Bronchial epithelial cell (primary cell): ENCODE data around the gene SEPTIN5. TPM values are rescaled to one million over a fixed set of nuclear protein-coding genes. Genes with fewer than 3 reads are reported as not detected.

Experiments
- DNase-seq: peaks from one replicate; pipeline ENCODE4 v3.0.0-alpha.2; 2010; ENCODE audit warnings: low read depth
- FAIRE-seq: peaks from 2 replicates; lab custom pipeline; 2011; peaks lifted over from hg19 to GRCh38; lab: Jason Lieb, UNC
- H3K27me3 ChIP-seq: 2 replicates; pipeline ENCODE4 v1.5.1; 2011; ENCODE audit warnings: low read length; ENCODE audit not compliant: control insufficient read depth, insufficient read depth
- H3K36me3 ChIP-seq: 2 replicates; pipeline ENCODE4 v1.5.1; 2011; ENCODE audit warnings: low read length; ENCODE audit not compliant: control insufficient read depth, insufficient read depth
- H3K4me3 ChIP-seq: 2 replicates; pipeline ENCODE4 v1.5.1; 2011; ENCODE audit warnings: mild to moderate bottlenecking, low read depth, low read length, control low read depth
- total RNA-seq: library from RNA; depleted of rRNA; stranded (reverse); fragments of >200 nt; gene quantifications from 2 replicates; pipeline ENCODE4 v1.2.1, GENCODE V29; 2014
- TF ChIP-seq, protein P1 (sequence below): IDR thresholded peaks from 2 replicates; pipeline ENCODE4 v1.5.1; 2011; ENCODE audit warnings: mild to moderate bottlenecking, moderate library complexity, low read length, control low read depth, inconsistent platforms; ENCODE audit not compliant: insufficient read depth, severe bottlenecking

SEPTIN5 gene
- total RNA-seq, 1 donor from 2014 or later: 5.8 TPM

DNA sequence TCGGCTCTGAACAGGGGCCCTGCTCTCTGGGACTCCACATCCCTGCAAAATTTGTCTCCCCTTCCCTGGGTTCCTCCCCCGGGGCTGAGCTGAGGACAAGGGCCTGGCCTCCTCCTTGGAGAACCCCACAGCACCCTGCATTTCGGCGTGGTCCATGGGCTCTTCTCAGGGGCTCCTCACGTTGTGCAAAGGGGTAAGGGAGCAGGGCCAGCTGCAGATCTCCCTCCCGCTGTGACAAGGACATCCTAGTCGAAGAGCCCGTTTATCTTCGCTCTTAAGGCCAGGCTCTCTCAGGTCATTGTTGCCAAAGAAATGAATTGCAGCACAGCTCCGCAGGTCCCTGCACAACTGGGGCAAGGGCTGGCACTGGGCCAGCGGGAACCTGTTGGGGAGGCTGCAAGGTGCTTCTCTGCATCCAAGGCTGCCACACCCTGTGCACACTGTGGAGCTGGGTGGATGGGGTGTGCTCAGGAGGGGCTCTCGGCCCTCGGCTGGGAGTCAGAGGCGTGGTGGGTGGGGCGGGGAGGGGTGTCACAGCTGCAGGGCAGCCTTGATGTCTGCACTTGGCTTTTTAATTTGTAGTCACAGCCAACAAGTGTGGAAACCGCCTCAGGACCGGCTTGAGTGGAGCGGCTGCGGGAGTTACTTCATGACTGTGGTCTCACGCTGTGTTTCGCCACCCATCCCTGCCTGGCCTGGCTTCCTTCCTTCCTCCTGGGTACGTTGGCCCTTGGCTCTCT lies 26.6 kb upstream of the SEPTIN5 start:
- H3K36me3 ChIP-seq: no peaks in the 10 kb centered on the region
- H3K4me3 ChIP-seq: no peak overlapping the region
- DNase-seq (peak; percentile 19), FAIRE-seq (no peak)
- peaks cover 3% of the 10 kb centered on the region for H3K27me3 ChIP-seq
- TF ChIP-seq, protein P1, sequence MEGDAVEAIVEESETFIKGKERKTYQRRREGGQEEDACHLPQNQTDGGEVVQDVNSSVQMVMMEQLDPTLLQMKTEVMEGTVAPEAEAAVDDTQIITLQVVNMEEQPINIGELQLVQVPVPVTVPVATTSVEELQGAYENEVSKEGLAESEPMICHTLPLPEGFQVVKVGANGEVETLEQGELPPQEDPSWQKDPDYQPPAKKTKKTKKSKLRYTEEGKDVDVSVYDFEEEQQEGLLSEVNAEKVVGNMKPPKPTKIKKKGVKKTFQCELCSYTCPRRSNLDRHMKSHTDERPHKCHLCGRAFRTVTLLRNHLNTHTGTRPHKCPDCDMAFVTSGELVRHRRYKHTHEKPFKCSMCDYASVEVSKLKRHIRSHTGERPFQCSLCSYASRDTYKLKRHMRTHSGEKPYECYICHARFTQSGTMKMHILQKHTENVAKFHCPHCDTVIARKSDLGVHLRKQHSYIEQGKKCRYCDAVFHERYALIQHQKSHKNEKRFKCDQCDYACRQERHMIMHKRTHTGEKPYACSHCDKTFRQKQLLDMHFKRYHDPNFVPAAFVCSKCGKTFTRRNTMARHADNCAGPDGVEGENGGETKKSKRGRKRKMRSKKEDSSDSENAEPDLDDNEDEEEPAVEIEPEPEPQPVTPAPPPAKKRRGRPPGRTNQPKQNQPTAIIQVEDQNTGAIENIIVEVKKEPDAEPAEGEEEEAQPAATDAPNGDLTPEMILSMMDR: no peak

DNA sequence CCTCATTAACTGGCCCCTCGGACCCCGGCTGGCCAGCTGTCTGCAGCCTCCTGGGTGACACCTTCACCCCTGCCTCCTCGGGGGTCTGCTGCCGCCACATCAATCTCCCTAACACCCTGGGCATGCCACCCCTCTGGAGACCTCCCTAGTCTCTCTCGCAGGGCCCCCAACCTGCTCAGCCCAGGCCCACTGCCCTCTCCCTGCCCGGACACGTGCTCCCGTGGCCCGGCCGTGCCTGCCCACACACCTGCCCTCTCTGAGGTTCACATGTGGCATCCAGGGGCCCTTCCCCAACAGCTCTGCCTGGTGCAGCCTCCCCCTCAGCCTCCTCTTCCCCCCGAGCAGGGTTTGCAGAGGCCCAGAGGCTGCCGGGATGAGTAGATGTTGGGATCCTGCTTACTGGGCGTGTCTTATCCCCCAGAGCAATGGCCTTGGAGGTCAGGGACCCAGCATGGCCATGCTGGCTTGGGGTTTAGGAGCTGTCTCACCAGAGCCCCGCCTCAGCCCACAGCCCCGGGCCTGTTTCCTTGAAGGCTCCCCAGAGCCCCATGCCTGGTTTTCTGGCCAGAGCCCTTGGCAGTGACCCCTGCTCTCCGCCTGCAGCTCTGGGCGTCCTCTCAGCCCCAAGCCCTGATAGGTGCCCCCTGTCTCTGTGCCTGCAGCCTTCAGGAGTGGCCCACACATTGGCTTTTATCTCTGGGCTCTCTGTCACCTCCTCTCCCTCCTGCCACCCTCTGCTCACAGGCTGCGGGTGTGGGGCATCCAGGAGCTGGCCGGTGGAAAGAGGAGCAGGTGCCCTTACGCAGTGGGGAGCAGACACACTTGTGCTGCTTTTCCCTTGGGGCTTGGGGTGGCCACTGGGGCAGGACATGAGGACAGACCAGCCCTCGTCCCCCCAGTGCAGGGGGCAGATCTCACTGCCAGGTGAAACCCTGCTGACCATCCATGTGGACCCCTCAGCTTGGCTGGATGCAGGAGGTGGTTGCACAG lies 25.7 kb upstream of the SEPTIN5 start:
- FAIRE-seq (no peak), DNase-seq (no peak)
- Histone ChIP-seq H3K4me3 (no peak overlapping the region), H3K27me3 (peaks cover 3% of the 10 kb centered on the region), H3K36me3 (no peaks in the 10 kb centered on the region)
- TF ChIP-seq, protein P1: no peak

DNA sequence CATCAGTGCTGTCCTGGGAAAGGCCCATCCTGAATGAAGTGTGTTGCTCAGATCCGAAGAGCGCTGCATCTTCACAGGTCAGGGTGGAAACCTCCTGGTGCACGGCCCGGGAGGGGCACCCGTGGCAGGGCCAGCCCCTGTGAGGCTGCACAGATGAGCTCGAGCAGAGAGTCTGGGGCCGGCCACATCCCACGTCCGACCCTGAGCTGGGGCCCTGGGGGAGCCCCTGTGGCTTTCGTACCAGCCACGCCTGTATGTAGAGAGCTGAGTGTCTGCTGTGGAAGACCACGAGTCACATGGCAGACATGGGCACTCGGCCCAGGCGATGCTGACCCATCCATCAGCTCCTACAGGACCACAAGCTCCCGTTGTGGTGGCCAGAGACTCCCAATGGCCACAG lies 24.9 kb upstream of the SEPTIN5 start:
- DNase-seq (no peak), FAIRE-seq (no peak)
- Histone ChIP-seq H3K4me3 (no peak overlapping the region), H3K36me3 (no peaks in the 10 kb centered on the region), H3K27me3 (peaks cover 3% of the 10 kb centered on the region)
- TF ChIP-seq, protein P1: no peak

DNA sequence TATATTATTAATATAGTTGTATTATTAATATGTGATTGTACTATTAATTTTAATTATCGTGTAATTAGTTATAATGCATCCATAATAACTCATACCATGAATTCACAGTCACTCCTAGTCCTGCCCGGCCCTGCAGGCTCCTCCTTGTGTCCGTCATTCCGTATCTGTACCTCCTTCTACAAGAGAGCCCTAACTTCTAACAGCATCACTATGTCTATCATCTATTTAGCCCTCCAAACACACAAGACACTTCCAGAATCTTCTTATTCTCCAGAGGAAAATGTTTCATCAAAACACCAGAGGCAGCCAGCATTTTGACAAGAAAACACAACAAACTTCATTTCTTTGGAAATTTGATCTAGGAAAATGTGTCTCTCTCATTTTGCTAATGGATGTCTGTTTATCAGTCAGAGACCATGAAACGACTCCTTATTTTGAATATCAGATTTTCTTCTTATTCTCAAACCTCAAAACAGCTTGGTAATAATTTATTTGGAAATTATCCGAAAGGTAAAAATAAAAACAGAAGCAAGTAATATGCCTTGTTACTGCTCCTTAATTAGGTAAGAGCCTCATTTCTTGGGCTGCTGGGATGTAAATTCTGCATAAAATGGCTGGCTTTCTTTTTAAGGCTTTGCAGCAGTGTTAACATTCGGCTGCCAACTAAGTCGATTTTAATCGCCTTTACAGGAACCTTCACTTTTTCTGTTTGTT lies 23.1 kb upstream of the SEPTIN5 start:
- FAIRE-seq (no peak), DNase-seq (no peak)
- Histone ChIP-seq H3K4me3 (no peak overlapping the region), H3K27me3 (peaks cover 3% of the 10 kb centered on the region), H3K36me3 (no peaks in the 10 kb centered on the region)
- TF ChIP-seq, protein P1: no peak

DNA sequence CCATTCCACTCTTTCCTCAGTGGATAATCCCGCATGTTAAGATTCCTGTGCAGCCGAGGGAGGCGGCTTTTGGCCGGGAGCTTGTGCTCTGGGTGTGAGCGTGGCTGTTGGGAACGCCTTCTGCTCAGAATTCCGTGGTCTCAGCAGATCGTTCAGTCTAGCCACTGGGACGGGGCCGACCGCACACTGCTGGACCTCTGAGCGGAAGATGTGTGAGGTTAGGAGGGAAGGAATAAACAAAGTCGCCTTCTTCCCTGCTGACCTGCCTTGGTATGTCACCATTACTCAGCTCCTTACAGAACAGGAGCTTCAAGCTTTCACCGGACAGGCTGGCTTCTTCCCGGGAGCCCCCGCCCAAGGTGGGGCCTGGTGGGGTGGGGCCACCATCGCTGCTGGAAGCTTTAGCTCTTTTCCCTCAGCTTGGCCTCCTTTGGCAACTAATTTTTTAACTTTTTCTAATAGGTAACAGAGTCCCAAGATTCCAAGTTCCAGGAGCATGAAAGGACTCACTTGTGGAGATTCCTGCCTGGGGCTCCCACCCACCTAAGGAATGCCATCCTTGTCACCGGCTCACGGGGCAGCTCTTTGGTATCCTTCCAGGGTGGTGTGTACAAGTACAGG lies 22.5 kb upstream of the SEPTIN5 start:
- FAIRE-seq (no peak), DNase-seq (peak; percentile 63)
- Histone ChIP-seq H3K27me3 (peaks cover 3% of the 10 kb centered on the region), H3K4me3 (peak overlapping the region; percentile 14), H3K36me3 (no peaks in the 10 kb centered on the region)
- TF ChIP-seq, protein P1: no peak
